Rectal smooth muscle tissue (tissue), 1 donor: ENCODE measurements around the gene OR4M1.
"Not testable (repeated sequence)": the region's sequence is repeated elsewhere in the genome, so short reads cannot be mapped to it uniquely, and the experiment has no call there.

Source experiments
- H3K27ac ChIP-seq: one replicate; pipeline ENCODE4 v1.7.0; 2013; ENCODE audit warnings: low read depth, low read length, inconsistent platforms
- H3K27me3 ChIP-seq: one replicate; pipeline ENCODE4 v1.7.0; 2013; ENCODE audit warnings: low read length; ENCODE audit not compliant: control insufficient read depth, insufficient read depth
- H3K36me3 ChIP-seq: one replicate; pipeline ENCODE4 v1.7.0; 2013; ENCODE audit warnings: low read length; ENCODE audit not compliant: control insufficient read depth, insufficient read depth
- H3K4me1 ChIP-seq: one replicate; pipeline ENCODE4 v1.7.0; 2013; ENCODE audit warnings: low read length; ENCODE audit not compliant: control insufficient read depth, insufficient read depth
- H3K4me3 ChIP-seq: one replicate; pipeline ENCODE4 v1.7.0; 2013; ENCODE audit warnings: low read length
- H3K9ac ChIP-seq: one replicate; pipeline ENCODE4 v1.7.0; 2013; ENCODE audit warnings: low read length

Gene OR4M1, protein sequence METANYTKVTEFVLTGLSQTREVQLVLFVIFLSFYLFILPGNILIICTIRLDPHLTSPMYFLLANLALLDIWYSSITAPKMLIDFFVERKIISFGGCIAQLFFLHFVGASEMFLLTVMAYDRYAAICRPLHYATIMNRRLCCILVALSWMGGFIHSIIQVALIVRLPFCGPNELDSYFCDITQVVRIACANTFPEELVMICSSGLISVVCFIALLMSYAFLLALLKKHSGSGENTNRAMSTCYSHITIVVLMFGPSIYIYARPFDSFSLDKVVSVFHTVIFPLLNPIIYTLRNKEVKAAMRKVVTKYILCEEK

DNA sequence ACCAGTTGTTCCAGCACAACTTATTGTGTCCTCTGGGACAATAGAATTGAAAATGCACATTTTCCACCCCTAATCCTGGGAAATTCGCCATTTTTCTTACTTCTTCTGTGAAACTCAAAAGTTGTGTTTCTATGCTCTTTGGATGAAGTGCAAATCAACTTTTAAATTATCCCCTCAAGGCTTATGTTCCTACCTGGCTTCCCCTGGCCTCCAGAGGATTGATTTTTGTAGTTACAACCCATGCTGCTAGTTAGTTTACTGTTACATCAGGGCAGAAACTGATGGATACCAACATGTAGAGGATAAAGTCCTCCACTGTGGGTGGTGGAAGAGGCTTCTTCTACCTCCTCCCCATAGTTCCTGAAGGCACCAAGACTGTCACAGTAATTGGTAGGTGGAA lies at the start of gene OR4M1:
TSS of gene OR4M1 (plus strand) at position 301 of the 400 bp plus-strand sequence. CDS start 6,819 bp downstream, outside the sequence.
- H3K4me1 ChIP-seq, H3K9ac ChIP-seq, H3K27me3 ChIP-seq, H3K4me3 ChIP-seq, H3K36me3 ChIP-seq, H3K27ac ChIP-seq: not testable (repeated sequence)

DNA sequence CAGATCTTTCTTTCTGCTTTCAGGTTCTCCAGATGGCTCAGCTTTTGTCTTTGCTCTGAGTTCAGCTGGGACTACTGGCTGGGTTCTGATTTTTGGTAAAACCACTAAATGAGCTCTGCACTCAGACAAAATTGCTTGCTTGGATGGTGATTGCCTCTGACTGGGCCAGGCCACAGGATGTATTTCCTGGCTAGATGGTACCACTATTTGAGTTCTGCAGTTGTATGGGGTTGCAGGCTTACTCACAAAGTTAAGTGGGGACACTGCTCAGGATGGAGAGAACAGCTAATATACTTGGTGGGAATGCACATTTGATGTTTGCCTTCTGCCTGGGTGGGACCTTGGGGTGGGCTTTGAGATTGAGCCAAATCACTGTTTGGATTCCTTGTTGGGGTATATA lies 43.9 kb upstream of the OR4M1 start:
- Histone ChIP-seq H3K4me1 (no peaks in the 10 kb centered on the region), H3K36me3 (no peaks in the 10 kb centered on the region), H3K27ac (no peak overlapping the region), H3K9ac (no peak overlapping the region), H3K4me3 (no peak overlapping the region), H3K27me3 (no peaks in the 10 kb centered on the region)

DNA sequence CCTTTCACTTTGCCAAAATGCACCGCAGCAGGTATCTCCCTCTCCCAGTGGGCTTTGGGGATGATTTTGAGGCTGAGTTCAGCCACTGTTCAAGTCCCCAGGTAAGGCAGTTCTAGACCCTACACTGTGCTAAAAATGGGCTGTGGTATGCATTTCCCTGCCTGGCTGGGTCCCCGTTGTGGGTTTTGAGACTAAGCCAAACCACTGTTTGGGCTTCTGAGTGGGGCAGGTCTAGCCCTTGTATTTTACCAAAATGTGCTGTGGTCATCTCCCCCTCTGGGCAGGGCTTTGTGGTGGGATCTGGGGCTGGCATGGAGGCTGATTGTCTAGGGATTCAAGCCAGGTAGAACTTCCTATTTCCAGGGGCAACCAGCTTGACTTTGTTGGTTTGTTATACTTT lies 43.5 kb upstream of the OR4M1 start:
- Histone ChIP-seq H3K9ac (no peak overlapping the region), H3K4me1 (no peaks in the 10 kb centered on the region), H3K27me3 (no peaks in the 10 kb centered on the region), H3K27ac (no peak overlapping the region), H3K36me3 (no peaks in the 10 kb centered on the region), H3K4me3 (no peak overlapping the region)

DNA sequence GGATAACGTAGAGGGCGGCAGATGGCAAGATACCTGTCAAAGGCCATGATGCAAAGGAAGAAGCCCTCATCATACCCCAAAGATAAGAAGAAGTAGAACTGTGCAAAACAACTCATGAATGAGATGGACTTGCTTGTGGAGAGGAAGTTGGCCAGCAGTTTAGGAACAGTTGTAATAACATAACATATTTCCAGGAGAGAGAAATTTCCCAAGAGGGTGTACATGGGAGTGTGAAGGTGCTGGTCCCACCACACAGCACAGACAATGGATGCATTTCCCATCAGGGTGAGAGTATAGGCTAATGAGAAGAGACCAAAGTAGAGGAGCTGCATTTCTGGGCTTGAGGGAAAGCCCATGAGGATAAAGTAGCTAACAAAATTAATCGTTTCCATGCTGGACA lies 39.4 kb upstream of the OR4M1 start:
- not testable (repeated sequence) for H3K27me3 ChIP-seq, H3K4me1 ChIP-seq, H3K27ac ChIP-seq, H3K9ac ChIP-seq, H3K36me3 ChIP-seq, H3K4me3 ChIP-seq

DNA sequence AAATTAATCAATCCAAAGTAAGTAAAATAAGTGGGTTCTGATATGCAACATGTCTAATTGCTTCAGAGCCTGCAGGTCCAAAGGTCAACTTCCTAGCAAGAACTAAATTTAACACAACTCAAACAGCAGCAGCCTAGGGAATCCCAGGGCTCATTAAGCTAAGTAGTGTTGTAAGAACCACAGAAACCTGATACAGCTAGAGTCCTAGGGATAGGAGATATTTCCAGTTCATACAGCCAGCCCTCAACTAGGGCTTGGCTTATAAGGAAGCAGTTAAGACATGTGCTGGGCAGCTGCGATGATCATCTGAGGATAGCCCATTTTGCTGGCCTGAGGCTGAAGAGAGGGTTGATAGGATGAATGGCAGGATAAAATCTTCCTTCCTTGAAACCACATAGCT lies 30.0 kb upstream of the OR4M1 start, which contains the start of gene OR4Q3:
TSS of gene OR4Q3 (plus strand) at position 316 of the 400 bp plus-strand sequence.
- no peak within 1 kb of the TSS for H3K27ac ChIP-seq
- no peaks in the 10 kb centered on the region for H3K27me3 ChIP-seq
- H3K36me3 ChIP-seq: no peaks in the 10 kb centered on the region
- H3K9ac ChIP-seq: no peak within 1 kb of the TSS
- no peak within 1 kb of the TSS for H3K4me3 ChIP-seq
- no peaks in the 10 kb centered on the region for H3K4me1 ChIP-seq

DNA sequence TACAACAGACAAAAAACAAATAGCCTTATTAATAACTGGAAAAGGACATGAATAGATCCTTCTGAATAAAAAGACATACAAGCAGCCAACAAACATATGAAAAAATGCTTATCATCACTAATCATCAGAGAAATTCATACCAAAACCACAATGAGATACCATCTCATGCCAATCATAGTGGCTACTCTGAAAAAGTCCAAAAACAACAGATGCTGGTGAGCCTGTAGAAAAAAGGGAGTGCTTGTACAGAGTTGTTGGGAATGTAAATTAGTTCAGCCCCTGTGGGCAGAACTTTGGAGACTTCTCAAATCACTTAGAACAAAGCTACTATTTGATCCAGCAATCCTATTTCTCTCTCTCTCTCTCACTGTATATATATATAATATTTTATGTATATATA lies 21.0 kb upstream of the OR4M1 start:
- not testable (repeated sequence) for H3K4me3 ChIP-seq, H3K27ac ChIP-seq, H3K4me1 ChIP-seq, H3K36me3 ChIP-seq, H3K27me3 ChIP-seq, H3K9ac ChIP-seq

DNA sequence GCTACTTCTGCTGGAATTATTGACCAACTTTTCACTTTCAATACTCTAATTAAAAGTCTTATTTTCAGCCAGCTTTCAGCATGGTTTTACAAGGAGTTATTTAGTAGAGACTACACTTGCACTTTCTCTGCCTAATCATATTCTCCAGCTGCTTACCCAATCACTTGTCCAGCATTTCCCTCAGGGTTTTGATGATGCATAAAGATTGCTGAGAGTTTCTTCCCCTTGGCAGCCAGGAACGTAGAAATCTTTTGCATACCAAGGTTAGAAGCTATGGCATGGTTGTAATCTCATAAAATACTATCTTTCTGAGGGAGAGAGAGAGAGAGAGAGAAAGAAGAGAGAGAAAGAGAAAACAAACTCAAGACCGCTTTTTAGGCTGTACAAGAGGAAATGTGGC lies 19.1 kb upstream of the OR4M1 start:
- no peaks in the 10 kb centered on the region for H3K27me3 ChIP-seq
- H3K4me1 ChIP-seq: no peaks in the 10 kb centered on the region
- no peaks in the 10 kb centered on the region for H3K36me3 ChIP-seq
- H3K27ac ChIP-seq: no peak overlapping the region
- H3K9ac ChIP-seq: no peak overlapping the region
- no peak overlapping the region for H3K4me3 ChIP-seq

DNA sequence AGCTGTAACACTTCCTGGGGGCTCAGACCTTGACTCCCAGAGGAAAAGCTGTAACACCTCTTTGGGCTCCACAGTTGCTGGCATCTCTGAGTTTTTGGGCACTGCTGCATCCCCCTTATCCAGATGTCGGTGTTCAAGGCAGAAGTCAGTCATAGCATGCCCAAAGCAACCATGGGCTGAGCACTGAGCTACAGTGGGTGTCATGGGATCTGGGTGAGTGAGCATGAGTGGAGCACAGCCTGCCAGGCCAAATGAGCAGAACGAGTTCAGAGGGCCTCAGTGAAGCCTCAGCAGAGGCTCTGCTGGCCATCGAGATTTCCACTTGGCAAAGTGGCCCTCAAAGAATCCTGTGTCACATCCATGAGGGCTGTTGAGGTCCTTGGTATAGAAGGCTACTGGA lies 1.8 kb upstream of the OR4M1 start:
- H3K27ac ChIP-seq, H3K9ac ChIP-seq, H3K36me3 ChIP-seq, H3K27me3 ChIP-seq, H3K4me3 ChIP-seq, H3K4me1 ChIP-seq: not testable (repeated sequence)

DNA sequence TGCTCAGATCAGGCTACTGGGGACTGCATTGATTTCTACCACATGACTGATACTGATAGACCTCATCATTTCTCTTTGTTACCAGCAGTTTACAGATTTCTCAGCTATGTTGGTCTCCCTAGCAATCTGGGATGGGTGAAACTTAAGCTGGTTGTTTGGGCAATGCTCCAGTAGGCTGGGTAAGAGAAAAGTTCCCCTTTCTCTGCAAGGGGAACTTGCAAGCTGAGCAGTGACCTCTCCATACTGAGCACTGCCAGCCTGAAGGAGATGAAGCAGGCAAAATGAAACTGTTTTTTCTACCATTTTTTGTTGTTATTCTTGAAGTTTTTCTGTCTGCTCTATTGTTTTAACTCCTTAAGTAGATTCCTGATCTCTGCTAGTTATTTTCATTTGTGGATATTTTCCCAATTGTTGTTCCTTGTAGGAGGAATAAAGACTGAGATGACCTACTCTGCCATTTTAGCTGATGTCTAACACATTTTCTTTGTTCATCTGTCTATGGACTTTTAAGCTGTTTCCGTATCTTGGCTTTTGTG lies 1.3 kb upstream of the OR4M1 start:
- H3K36me3 ChIP-seq: no peaks in the 10 kb centered on the region
- no peaks in the 10 kb centered on the region for H3K27me3 ChIP-seq
- H3K4me1 ChIP-seq: no peaks in the 10 kb centered on the region
- H3K4me3 ChIP-seq: no peak overlapping the region
- H3K9ac ChIP-seq: no peak overlapping the region
- no peak overlapping the region for H3K27ac ChIP-seq

DNA sequence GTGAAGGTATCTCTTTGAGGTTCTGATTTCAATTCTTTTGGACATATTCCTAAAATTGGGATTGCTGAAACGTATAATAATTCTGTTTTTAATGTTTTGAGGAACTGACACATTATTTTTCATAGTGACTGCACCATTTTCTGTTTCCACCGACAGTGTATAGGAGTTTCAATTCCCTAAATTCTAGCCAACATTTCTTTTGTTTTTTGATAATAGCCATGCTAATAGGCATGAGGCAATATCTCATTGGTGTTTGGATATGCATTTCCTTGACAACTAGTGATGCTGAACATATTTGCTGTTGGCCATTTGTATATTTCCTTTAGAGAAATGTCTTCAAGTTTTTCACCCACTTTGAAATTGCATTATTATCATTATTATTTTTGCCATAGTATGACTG lies 850 bp upstream of the OR4M1 start:
- not testable (repeated sequence) for H3K27ac ChIP-seq, H3K9ac ChIP-seq, H3K4me3 ChIP-seq, H3K4me1 ChIP-seq, H3K36me3 ChIP-seq, H3K27me3 ChIP-seq

DNA sequence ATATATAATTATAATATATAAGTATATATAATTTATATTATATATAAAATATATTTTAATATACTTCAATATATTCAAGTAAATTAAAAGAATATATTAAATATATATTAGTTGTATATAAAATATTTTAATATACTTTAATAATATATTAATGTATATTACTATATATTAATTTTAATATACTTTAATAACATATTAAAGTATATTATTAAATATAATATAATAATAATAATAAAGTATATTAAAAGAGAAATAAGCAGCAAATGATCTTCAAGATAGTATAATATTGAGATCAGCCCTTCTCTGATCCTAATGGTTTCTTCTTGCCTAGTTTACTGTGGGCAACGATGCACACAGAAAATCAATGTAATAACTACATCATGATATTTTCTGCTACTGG lies 2.3 kb downstream of the OR4M1 start:
- H3K4me1 ChIP-seq: no peaks in the 10 kb centered on the region
- no peaks in the 10 kb centered on the region for H3K27me3 ChIP-seq
- no peak overlapping the region for H3K9ac ChIP-seq
- H3K36me3 ChIP-seq: no peaks in the 10 kb centered on the region
- H3K4me3 ChIP-seq: no peak overlapping the region
- H3K27ac ChIP-seq: no peak overlapping the region

DNA sequence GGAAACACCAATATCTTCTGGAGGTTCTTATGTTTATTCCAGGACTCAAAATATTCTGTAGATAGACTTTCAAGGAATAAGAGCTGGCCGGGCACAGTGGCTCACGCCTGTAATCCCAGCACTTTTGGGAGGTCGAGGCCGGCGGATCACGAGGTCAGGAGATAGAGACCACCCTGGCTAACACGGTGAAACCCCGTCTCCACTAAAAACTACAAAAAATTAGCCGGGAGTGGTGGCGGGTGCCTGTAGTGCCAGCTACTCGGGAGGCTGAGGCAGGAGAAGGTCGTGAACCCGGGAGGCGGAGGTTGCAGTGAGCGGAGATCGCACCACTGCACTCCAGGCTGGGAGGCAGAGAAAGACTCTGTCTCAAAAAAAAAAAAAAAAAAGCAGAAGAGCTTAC lies 12.5 kb downstream of the OR4M1 start:
- not testable (repeated sequence) for H3K27ac ChIP-seq, H3K9ac ChIP-seq, H3K36me3 ChIP-seq, H3K27me3 ChIP-seq, H3K4me3 ChIP-seq, H3K4me1 ChIP-seq

DNA sequence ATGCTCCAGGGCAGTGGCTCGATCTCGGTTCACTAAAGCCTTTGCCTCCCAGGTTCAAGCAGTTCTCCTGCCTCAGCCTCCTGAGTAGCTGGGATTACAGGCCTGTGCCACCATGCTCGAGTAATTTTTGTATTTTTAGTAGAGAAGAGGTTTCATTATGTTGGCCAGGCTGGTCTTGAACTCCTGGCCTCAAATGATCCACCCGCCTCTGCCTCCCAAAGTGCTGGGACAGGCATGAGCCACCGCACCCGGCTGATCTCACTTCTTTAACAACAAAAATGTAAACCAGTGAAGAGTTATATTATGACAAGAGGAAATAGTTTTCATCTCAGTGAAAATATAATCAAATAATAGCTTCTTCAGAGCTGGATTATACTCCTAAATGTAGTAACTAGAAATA lies 14.0 kb downstream of the OR4M1 start:
- H3K27ac ChIP-seq, H3K36me3 ChIP-seq, H3K4me3 ChIP-seq, H3K27me3 ChIP-seq, H3K9ac ChIP-seq, H3K4me1 ChIP-seq: not testable (repeated sequence)
